ENCODE results near the gene VPS37B. TPM values are rescaled to one million over a fixed set of nuclear protein-coding genes. Genes with fewer than 3 reads are reported as not detected.
"Not testable (repeated sequence)": the region's sequence is repeated elsewhere in the genome, so short reads cannot be mapped to it uniquely, and the experiment has no call there.

VPS37B gene
- total RNA-seq, 1 experiment from 2014 or later = 15.0 TPM

- Histone ChIP-seq H3K9me3 (no peaks in the 10 kb centered on the region), H3K4me3 (no peak overlapping the region), H3K36me3 (no peaks in the 10 kb centered on the region), H3K27me3 (no peaks in the 10 kb centered on the region)
- no peak for DNase-seq
Observed at GRCh38 chr12:122889761-122890520, 6.0 kb downstream of the VPS37B start.

GRCh38 chr12:122888232-122888752, 7.6 kb downstream of the VPS37B start:
- Histone ChIP-seq H3K9me3 (no peaks in the 10 kb centered on the region), H3K4me3 (peak overlapping the region; percentile 14), H3K36me3 (peaks cover 2% of the 10 kb centered on the region; the same call in 1 of the 2 replicates), H3K27me3 (no peaks in the 10 kb centered on the region)
- DNase-seq = peak; percentile 49

GRCh38 chr12:122887819-122888212, 8.1 kb downstream of the VPS37B start:
- DNase-seq = no peak
- Histone ChIP-seq H3K36me3 (peaks cover 2% of the 10 kb centered on the region; the same call in 1 of the 2 replicates), H3K4me3 (no peak overlapping the region), H3K9me3 (no peaks in the 10 kb centered on the region), H3K27me3 (no peaks in the 10 kb centered on the region)

- Histone ChIP-seq H3K9me3 (no peaks in the 10 kb centered on the region), H3K27me3 (no peaks in the 10 kb centered on the region), H3K4me3 (no peak overlapping the region), H3K36me3 (peaks cover 2% of the 10 kb centered on the region; the same call in 1 of the 2 replicates)
- peak; percentile 48 for DNase-seq
Observed at GRCh38 chr12:122886851-122887818, 8.8 kb downstream of the VPS37B start.

- Histone ChIP-seq H3K36me3 (peaks cover 2% of the 10 kb centered on the region; the same call in 1 of the 2 replicates), H3K4me3 (no peak overlapping the region), H3K27me3 (no peaks in the 10 kb centered on the region), H3K9me3 (no peaks in the 10 kb centered on the region)
- DNase-seq = no peak
Observed at GRCh38 chr12:122886161-122886560, 9.8 kb downstream of the VPS37B start.

GRCh38 chr12:122884860-122885259, 11.1 kb downstream of the VPS37B start:
- no peaks in the 10 kb centered on the region for H3K9me3 ChIP-seq
- no peak for DNase-seq
- H3K27me3 ChIP-seq = no peaks in the 10 kb centered on the region
- H3K36me3 ChIP-seq = peaks cover 2% of the 10 kb centered on the region; the same call in 1 of the 2 replicates
- no peak overlapping the region for H3K4me3 ChIP-seq

GRCh38 chr12:122884091-122884826, 11.7 kb downstream of the VPS37B start:
- no peaks in the 10 kb centered on the region for H3K9me3 ChIP-seq
- DNase-seq = no peak
- H3K36me3 ChIP-seq = peaks cover 2% of the 10 kb centered on the region; the same call in 1 of the 2 replicates
- no peak overlapping the region for H3K4me3 ChIP-seq
- H3K27me3 ChIP-seq = no peaks in the 10 kb centered on the region

- Histone ChIP-seq H3K27me3 (no peaks in the 10 kb centered on the region), H3K36me3 (peaks cover 2% of the 10 kb centered on the region; the same call in 1 of the 2 replicates), H3K9me3 (no peaks in the 10 kb centered on the region), H3K4me3 (no peak overlapping the region)
- no peak for DNase-seq
Observed at GRCh38 chr12:122882908-122883558, 12.9 kb downstream of the VPS37B start.

GRCh38 chr12:122880668-122881067, 15.3 kb downstream of the VPS37B start:
- Histone ChIP-seq H3K9me3 (no peaks in the 10 kb centered on the region), H3K27me3 (no peaks in the 10 kb centered on the region), H3K36me3 (peaks cover 2% of the 10 kb centered on the region; the same call in 1 of the 2 replicates), H3K4me3 (no peak overlapping the region)
- DNase-seq = peak; percentile 78

GRCh38 chr12:122880155-122880667, 15.7 kb downstream of the VPS37B start:
- peaks cover 2% of the 10 kb centered on the region; the same call in 1 of the 2 replicates for H3K36me3 ChIP-seq
- no peak for DNase-seq
- no peaks in the 10 kb centered on the region for H3K9me3 ChIP-seq
- H3K27me3 ChIP-seq = no peaks in the 10 kb centered on the region
- no peak overlapping the region for H3K4me3 ChIP-seq

GRCh38 chr12:122878780-122879612, 16.9 kb downstream of the VPS37B start:
- H3K4me3 ChIP-seq = no peak overlapping the region
- DNase-seq = no peak
- no peaks in the 10 kb centered on the region for H3K27me3 ChIP-seq
- peaks cover 2% of the 10 kb centered on the region; the same call in 1 of the 2 replicates for H3K36me3 ChIP-seq
- no peaks in the 10 kb centered on the region for H3K9me3 ChIP-seq

- no peak for DNase-seq
- no peaks in the 10 kb centered on the region for H3K27me3 ChIP-seq
- H3K4me3 ChIP-seq = no peak overlapping the region
- no peaks in the 10 kb centered on the region for H3K9me3 ChIP-seq
- H3K36me3 ChIP-seq = no peaks in the 10 kb centered on the region; the same call in 1 of the 2 replicates
Observed at GRCh38 chr12:122876731-122877130, 19.2 kb downstream of the VPS37B start.

- not testable (repeated sequence) for H3K4me3 ChIP-seq, H3K27me3 ChIP-seq, DNase-seq, H3K9me3 ChIP-seq, H3K36me3 ChIP-seq
Observed at GRCh38 chr12:122876281-122876680, 19.6 kb downstream of the VPS37B start.

GRCh38 chr12:122875590-122876220, 20.2 kb downstream of the VPS37B start:
- no peaks in the 10 kb centered on the region; the same call in 1 of the 2 replicates for H3K36me3 ChIP-seq
- no peaks in the 10 kb centered on the region for H3K9me3 ChIP-seq
- no peak for DNase-seq
- no peaks in the 10 kb centered on the region for H3K27me3 ChIP-seq
- H3K4me3 ChIP-seq = no peak overlapping the region

Measured in MG63 (cell line).